ENCODE data around the gene TCFL5. TPM values are rescaled to one million over a fixed set of nuclear protein-coding genes. Genes with fewer than 3 reads are reported as not detected.

The TCFL5 gene
- total RNA-seq, 2 donors from 2014 or later: 4.4 to 4.9 TPM

- Mint-ChIP-seq H3K9me3 (no peaks in the 10 kb centered on the region), H3K4me3 (no peak overlapping the region), H3K36me3 (ENCODE audit: insufficient read depth in 2 of 2) (no peaks in the 10 kb centered on the region), H3K27ac (no peak overlapping the region), H3K27me3 (ENCODE audit: low read depth) (no peaks in the 10 kb centered on the region), H3K4me1 (ENCODE audit: low read depth) (no peaks in the 10 kb centered on the region)
- ATAC-seq (replicated peaks in 1 of 2): peak in 1 of 2 donors; percentile 33
- no peak for DNase-seq
Observed at GRCh38 chr20:62838128-62838891, 23.3 kb downstream of the TCFL5 start.

- H3K36me3 Mint-ChIP-seq (ENCODE audit: insufficient read depth in 2 of 2): no peaks in the 10 kb centered on the region
- DNase-seq (no peak), ATAC-seq (replicated peaks in 1 of 2) (no peak)
- no peak overlapping the region for H3K27ac Mint-ChIP-seq
- H3K27me3 Mint-ChIP-seq (ENCODE audit: low read depth): no peaks in the 10 kb centered on the region
- H3K4me1 Mint-ChIP-seq (ENCODE audit: low read depth): no peaks in the 10 kb centered on the region
- no peaks in the 10 kb centered on the region for H3K9me3 Mint-ChIP-seq
- no peak overlapping the region for H3K4me3 Mint-ChIP-seq
Observed at GRCh38 chr20:62837790-62838127, 23.9 kb downstream of the TCFL5 start.

GRCh38 chr20:62836967-62837490, 24.6 kb downstream of the TCFL5 start:
- no peak for DNase-seq
- no peaks in the 10 kb centered on the region for H3K27me3 Mint-ChIP-seq (ENCODE audit: low read depth)
- no peak overlapping the region for H3K4me3 Mint-ChIP-seq
- no peaks in the 10 kb centered on the region for H3K4me1 Mint-ChIP-seq (ENCODE audit: low read depth)
- H3K36me3 Mint-ChIP-seq (ENCODE audit: insufficient read depth in 2 of 2): no peaks in the 10 kb centered on the region
- no peaks in the 10 kb centered on the region for H3K9me3 Mint-ChIP-seq
- ATAC-seq (replicated peaks in 1 of 2): no peak
- H3K27ac Mint-ChIP-seq: no peak overlapping the region

- no peaks in the 10 kb centered on the region for H3K36me3 Mint-ChIP-seq (ENCODE audit: insufficient read depth in 2 of 2)
- H3K4me3 Mint-ChIP-seq: no peak overlapping the region
- ATAC-seq (replicated peaks in 1 of 2) (no peak), DNase-seq (no peak)
- H3K27me3 Mint-ChIP-seq (ENCODE audit: low read depth): no peaks in the 10 kb centered on the region
- no peak overlapping the region for H3K27ac Mint-ChIP-seq
- H3K9me3 Mint-ChIP-seq: no peaks in the 10 kb centered on the region
- H3K4me1 Mint-ChIP-seq (ENCODE audit: low read depth): no peaks in the 10 kb centered on the region
Observed at GRCh38 chr20:62835931-62836861, 25.4 kb downstream of the TCFL5 start.

- H3K9me3 Mint-ChIP-seq: no peaks in the 10 kb centered on the region
- no peaks in the 10 kb centered on the region for H3K36me3 Mint-ChIP-seq (ENCODE audit: insufficient read depth in 2 of 2)
- no peak overlapping the region for H3K4me3 Mint-ChIP-seq
- H3K27me3 Mint-ChIP-seq (ENCODE audit: low read depth): no peaks in the 10 kb centered on the region
- no peak for ATAC-seq (replicated peaks in 1 of 2)
- no peak overlapping the region for H3K27ac Mint-ChIP-seq
- no peak for DNase-seq
- no peaks in the 10 kb centered on the region for H3K4me1 Mint-ChIP-seq (ENCODE audit: low read depth)
Observed at GRCh38 chr20:62834967-62835730, 26.5 kb downstream of the TCFL5 start.

GRCh38 chr20:62832951-62833391, 28.7 kb downstream of the TCFL5 start:
- Mint-ChIP-seq H3K4me1 (ENCODE audit: low read depth) (no peaks in the 10 kb centered on the region), H3K4me3 (peak overlapping the region in 1 of 2 donors; percentile 29), H3K27me3 (ENCODE audit: low read depth) (no peaks in the 10 kb centered on the region), H3K36me3 (ENCODE audit: insufficient read depth in 2 of 2) (no peaks in the 10 kb centered on the region), H3K9me3 (no peaks in the 10 kb centered on the region), H3K27ac (no peak overlapping the region)
- DNase-seq: no peak
- no peak for ATAC-seq (replicated peaks in 1 of 2)

- no peaks in the 10 kb centered on the region for H3K27me3 Mint-ChIP-seq (ENCODE audit: low read depth)
- peak overlapping the region in 1 of 2 donors; percentile 29 for H3K4me3 Mint-ChIP-seq
- H3K9me3 Mint-ChIP-seq: no peaks in the 10 kb centered on the region
- H3K27ac Mint-ChIP-seq: no peak overlapping the region
- H3K36me3 Mint-ChIP-seq (ENCODE audit: insufficient read depth in 2 of 2): no peaks in the 10 kb centered on the region
- ATAC-seq (replicated peaks in 1 of 2) (peak in 1 of 2 donors; percentile 37), DNase-seq (no peak)
- no peaks in the 10 kb centered on the region for H3K4me1 Mint-ChIP-seq (ENCODE audit: low read depth)
Observed at GRCh38 chr20:62832212-62832922, 29.3 kb downstream of the TCFL5 start.

GRCh38 chr20:62831854-62832211, 29.8 kb downstream of the TCFL5 start:
- Mint-ChIP-seq H3K4me1 (ENCODE audit: low read depth) (no peaks in the 10 kb centered on the region), H3K27me3 (ENCODE audit: low read depth) (no peaks in the 10 kb centered on the region), H3K27ac (no peak overlapping the region), H3K4me3 (no peak overlapping the region), H3K9me3 (no peaks in the 10 kb centered on the region), H3K36me3 (ENCODE audit: insufficient read depth in 2 of 2) (no peaks in the 10 kb centered on the region)
- no peak for ATAC-seq (replicated peaks in 1 of 2)
- no peak for DNase-seq

GRCh38 chr20:62831361-62831788, 30.2 kb downstream of the TCFL5 start:
- ATAC-seq (replicated peaks in 1 of 2) (no peak), DNase-seq (no peak)
- Mint-ChIP-seq H3K27me3 (ENCODE audit: low read depth) (no peaks in the 10 kb centered on the region), H3K4me3 (no peak overlapping the region), H3K4me1 (ENCODE audit: low read depth) (no peaks in the 10 kb centered on the region), H3K9me3 (no peaks in the 10 kb centered on the region), H3K36me3 (ENCODE audit: insufficient read depth in 2 of 2) (no peaks in the 10 kb centered on the region), H3K27ac (no peak overlapping the region)

- H3K4me3 Mint-ChIP-seq: no peak overlapping the region
- ATAC-seq (replicated peaks in 1 of 2): no peak
Observed at GRCh38 chr20:62830821-62831220, 30.8 kb downstream of the TCFL5 start.

GRCh38 chr20:62830251-62830650, 31.4 kb downstream of the TCFL5 start:
- Mint-ChIP-seq H3K27ac (no peak overlapping the region), H3K4me3 (no peak overlapping the region), H3K4me1 (ENCODE audit: low read depth) (no peaks in the 10 kb centered on the region), H3K27me3 (ENCODE audit: low read depth) (no peaks in the 10 kb centered on the region), H3K36me3 (ENCODE audit: insufficient read depth in 2 of 2) (no peaks in the 10 kb centered on the region), H3K9me3 (no peaks in the 10 kb centered on the region)
- DNase-seq (no peak), ATAC-seq (replicated peaks in 1 of 2) (no peak)

More at GRCh38 chr20:62830821-62831220, 30.8 kb downstream of the TCFL5 start:
- H3K9me3 Mint-ChIP-seq: no peaks in the 10 kb centered on the region
- no peaks in the 10 kb centered on the region for H3K27me3 Mint-ChIP-seq (ENCODE audit: low read depth)
- H3K27ac Mint-ChIP-seq: no peak overlapping the region
- DNase-seq: no peak
- H3K4me1 Mint-ChIP-seq (ENCODE audit: low read depth): no peaks in the 10 kb centered on the region
- H3K36me3 Mint-ChIP-seq (ENCODE audit: insufficient read depth in 2 of 2): no peaks in the 10 kb centered on the region

All from activated T-cell treated with anti-CD3 and anti-CD28 coated beads, Interleukin-2, amount 50 U/mL, for 72 hours (primary cell).